HT1080 (cell line): Measurements from ENCODE around the gene TMEM129. TPM values are rescaled to one million over a fixed set of nuclear protein-coding genes. Genes with fewer than 3 reads are reported as not detected.

ENCODE experiments used
- DNase-seq: peaks from one replicate; pipeline ENCODE4 v3.0.0-alpha.2; 2015; ENCODE audit warnings: low read depth
- small RNA-seq: library from RNA; depleted of rRNA; stranded (forward); fragments of <200 nt; gene quantifications from one replicate; pipeline ENCODE3, GENCODE V24; 2014
- total RNA-seq: library from RNA; depleted of rRNA; stranded (reverse); fragments of >200 nt; shearing (Covaris generic); gene quantifications from 2 replicates; pipeline ENCODE4 v1.2.3, GENCODE V29; 2014; rRNA removed

Gene TMEM129
- total RNA-seq, 1 experiment from 2014 or later, result 41.7 TPM

- no peak for DNase-seq
These were observed 50.8 kb downstream of the TMEM129 start for GRCh38 chr4:1670279-1670678.

GRCh38 chr4:1669850-1670249, 51.3 kb downstream of the TMEM129 start:
- no peak for DNase-seq

DNA sequence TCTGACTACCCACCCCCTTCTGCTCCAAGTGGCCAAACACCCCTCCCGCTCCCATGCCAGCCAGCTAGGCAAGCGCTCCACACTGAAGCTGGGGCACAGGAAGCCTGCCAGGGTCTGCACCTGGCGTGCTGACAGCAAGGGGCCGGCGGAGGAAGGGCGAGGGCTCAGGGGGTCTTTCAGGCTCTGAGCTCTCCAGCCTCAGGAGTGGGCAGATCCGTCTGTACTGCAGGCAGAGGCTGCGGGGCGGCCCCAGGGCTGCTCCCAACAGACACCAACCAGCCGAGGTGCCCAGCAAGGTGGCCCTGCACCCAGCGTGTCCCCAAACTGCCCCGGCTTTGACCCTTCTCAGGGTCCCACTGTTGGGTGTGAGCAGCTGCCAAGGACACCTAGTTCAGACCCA, 51.9 kb downstream of the TMEM129 start:
- DNase-seq, result no peak

GRCh38 chr4:1668488-1668840, 52.7 kb downstream of the TMEM129 start:
- no peak for DNase-seq

- DNase-seq, result no peak
These were observed 53.9 kb downstream of the TMEM129 start for GRCh38 chr4:1667273-1667672.

DNA sequence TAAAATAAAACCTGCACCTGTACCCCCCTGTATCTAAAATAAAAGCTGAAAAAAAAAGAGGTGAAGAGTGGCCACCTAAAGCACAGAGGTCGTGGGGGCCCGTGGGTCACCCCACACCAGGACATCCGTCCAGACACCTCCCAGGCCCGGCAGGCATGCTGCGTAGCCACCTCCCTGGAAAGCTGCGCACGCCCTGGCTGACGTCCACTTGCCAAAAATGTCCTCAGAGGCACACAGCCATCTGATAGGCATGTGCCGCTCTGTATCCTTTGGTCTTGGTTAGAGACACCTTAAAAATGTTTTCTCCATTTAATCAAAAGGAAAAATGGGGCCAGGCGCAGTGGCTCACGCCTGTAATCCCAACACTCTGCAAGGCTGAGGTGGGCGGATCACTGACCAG, 54.7 kb downstream of the TMEM129 start:
- DNase-seq, result no peak

Small RNA genes lying within 50 kb of the gene (small RNA-seq; reads per million reads assigned to genes)
- gene RF00019, result not detected

Other genes starting within 250 kb of the TMEM129 start
- gene FAM53A, start 37.0 kb downstream of the TMEM129 start, total RNA-seq, result 0.06 TPM in 1 of 2 replicates, not detected in the other
- gene SLBP, start 9.0 kb downstream of the TMEM129 start, total RNA-seq, result 139 and 142 TPM in 2 replicates
- gene TACC3, start 198 bp upstream of the TMEM129 start, total RNA-seq, result 51.0 and 77.7 TPM in 2 replicates
- gene FGFR3, start 72.0 kb upstream of the TMEM129 start, total RNA-seq, result 1.6 and 2.0 TPM in 2 replicates
- 88.5 and 99.3 TPM in 2 replicates for gene LETM1, start 134.8 kb upstream of the TMEM129 start, total RNA-seq
- 67.4 and 83.1 TPM in 2 replicates for gene NSD2, start 150.1 kb upstream of the TMEM129 start, total RNA-seq